HFF-Myc (cell line): ENCODE data around the gene RPS25.
"Not testable (repeated sequence)": the region's sequence is repeated elsewhere in the genome, so short reads cannot be mapped to it uniquely, and the experiment has no call there.

Experiments
- DNase-seq: peaks from one replicate; pipeline ENCODE4 v3.0.0-alpha.2; 2011; ENCODE audit warnings: low read depth; ENCODE audit errors: extremely low read depth
- H3K4me3 ChIP-seq: replicated peaks from 2 replicates; pipeline ENCODE4 v1.5.1; 2011; ENCODE audit warnings: low read depth, mild to moderate bottlenecking, control low read depth, low read length
- CTCF ChIP-seq: IDR thresholded peaks from 2 replicates; pipeline ENCODE4 v1.5.1; 2012; ENCODE audit warnings: mild to moderate bottlenecking, low read depth, low read length, control low read depth; ENCODE audit errors: missing control alignments

RPS25 gene

DNA sequence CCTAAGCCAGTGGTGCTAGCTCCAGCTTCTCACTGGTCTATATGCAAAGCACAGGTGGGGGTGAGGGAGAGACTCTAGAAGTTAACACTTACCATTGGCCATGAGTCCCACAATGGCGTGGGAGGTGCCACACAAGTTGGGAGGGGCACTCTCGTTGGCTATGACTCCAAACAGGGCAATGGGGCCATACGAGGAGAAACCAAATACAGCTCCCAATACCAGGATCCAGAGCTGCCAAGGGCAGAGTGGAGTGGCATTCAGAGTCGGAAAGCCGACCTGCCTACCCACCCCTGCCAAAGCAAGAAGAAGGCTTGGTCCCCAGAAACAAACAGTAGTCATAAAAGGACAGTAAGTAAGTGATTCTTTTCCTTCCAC is 6.9 kb upstream of the RPS25 start:
- TF ChIP-seq CTCF: no peak
- no peak for DNase-seq
- no peak overlapping the region for H3K4me3 ChIP-seq

DNA sequence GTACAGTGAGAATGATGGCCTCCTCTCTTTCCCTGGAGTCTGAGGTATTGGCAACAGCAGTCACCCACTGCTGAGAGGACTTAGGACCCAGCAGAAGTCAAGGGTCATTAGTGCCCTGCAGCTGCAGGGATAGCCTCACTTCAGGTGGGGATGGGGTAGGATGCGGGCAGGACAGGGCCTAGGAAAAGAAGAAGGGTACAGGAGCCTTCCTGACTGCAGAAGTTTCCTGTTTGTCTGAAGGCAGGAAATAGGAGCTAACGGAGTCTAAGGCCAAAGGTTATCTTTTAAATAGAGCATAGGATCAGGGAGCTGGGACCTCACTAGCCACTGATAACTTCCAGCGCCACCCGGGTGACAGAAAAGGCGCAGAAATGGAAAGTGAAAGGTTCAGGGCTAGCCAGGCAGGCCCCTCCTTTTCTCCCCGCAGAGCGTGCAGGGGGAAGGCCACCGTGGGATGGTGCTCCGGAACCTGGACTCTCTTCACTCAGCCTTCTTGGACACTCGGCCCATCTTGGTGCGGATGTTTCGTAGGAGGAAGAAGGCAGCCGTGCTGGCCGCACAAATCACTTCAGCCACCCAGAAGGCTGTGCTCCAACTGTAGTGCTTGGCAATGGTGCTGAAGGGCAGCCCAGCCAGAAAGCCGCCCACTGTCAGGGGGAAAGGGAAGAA is 6.4 kb upstream of the RPS25 start:
- no peak overlapping the region for H3K4me3 ChIP-seq
- no peak for TF ChIP-seq CTCF
- no peak for DNase-seq

GRCh38 chr11:119023741-119024140 is 5.6 kb upstream of the RPS25 start:
- no peak for DNase-seq
- no peak overlapping the region for H3K4me3 ChIP-seq
- TF ChIP-seq CTCF: no peak

DNA sequence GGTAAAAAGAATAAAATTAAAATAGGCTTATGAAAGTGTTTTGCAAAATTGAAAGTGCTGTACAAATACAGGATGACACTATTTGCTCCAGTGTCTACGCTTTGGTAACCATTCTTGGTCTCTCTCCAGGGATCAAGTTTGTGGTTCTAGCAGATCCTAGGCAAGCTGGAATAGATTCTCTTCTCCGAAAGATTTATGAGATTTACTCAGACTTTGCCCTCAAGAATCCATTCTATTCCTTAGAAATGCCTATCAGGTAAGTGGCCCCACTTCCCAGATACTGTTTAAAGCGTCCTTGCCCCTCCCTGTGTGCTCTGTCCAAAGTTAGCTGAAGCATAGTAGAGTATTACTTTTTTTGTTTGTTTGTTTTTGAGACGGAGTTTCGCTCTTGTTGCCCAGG is 3.5 kb upstream of the RPS25 start:
- H3K4me3 ChIP-seq: no peak overlapping the region
- no peak for TF ChIP-seq CTCF
- no peak for DNase-seq

GRCh38 chr11:119019996-119020395 is 1.9 kb upstream of the RPS25 start:
- H3K4me3 ChIP-seq: peak overlapping the region; percentile 97
- no peak for TF ChIP-seq CTCF
- no peak for DNase-seq

- not testable (repeated sequence) for DNase-seq
- H3K4me3 ChIP-seq: peak overlapping the region; percentile 97
Observed at GRCh38 chr11:119017377-119017776, 766 bp downstream of the RPS25 start.

GRCh38 chr11:119016216-119017009 is 1.7 kb downstream of the RPS25 start:
- no peak for TF ChIP-seq CTCF
- peak overlapping the region; percentile 97 for H3K4me3 ChIP-seq
- DNase-seq: no peak
